Dermis microvascular lymphatic vessel endothelial cell (primary cell): Measurements from ENCODE around the gene CDK14. TPM values are rescaled to one million over a fixed set of nuclear protein-coding genes. Genes with fewer than 3 reads are reported as not detected.

ENCODE experiments used
- DNase-seq, 2 donors: peaks; one replicate each; pipeline versions ENCODE4 v3.0.0 to v3.0.0-alpha.2; 2010; ENCODE audit warnings: low read depth in 2 of 2
- total RNA-seq: library from RNA; depleted of rRNA; stranded (reverse); fragments of >200 nt; gene quantifications from 2 replicates; pipeline ENCODE4 v1.2.1, GENCODE V29; 2014

CDK14 gene
- total RNA-seq, 1 donor from 2014 or later = 1.2 TPM

DNA sequence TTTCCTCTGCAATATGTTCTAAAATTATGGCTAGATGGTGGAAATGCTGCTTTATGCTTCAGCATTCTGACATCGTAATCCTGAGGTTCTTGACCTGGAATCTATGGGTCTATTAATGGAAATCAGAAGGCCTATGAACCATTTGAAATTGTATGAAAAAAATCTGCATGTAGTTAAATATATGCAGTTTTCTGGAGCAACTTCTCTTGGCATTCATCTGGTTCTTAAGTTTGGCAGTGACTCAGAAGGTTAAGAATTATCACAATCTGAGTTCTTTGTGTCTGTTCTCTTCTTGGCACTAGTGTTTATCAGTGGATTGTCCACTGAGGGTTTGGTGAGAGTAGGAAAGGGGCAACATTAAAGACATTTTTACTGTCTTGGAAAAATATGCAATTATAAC, 597.0 kb downstream of the CDK14 start:
- DNase-seq = no peak

DNA sequence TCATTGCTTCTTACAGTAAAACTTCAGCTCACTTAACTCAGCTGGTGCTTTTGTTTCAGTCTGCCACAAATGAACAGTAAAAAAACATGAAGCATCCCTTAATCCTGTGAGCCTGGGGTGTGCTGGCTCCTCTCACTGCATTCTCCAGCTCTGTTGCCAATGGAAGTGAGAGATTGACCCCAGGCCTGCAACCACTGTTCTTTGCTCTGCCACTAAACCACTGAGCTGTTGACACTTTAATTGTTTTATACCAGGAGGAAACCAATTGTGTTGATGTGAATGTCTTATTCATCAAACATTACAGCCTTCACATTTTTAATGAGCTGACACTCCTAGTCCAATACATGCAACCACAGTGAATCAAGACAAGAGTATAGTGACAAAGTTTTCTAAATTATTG, 598.7 kb downstream of the CDK14 start:
- DNase-seq = no peak

GRCh38 chr7:91196058-91196457, 599.9 kb downstream of the CDK14 start:
- no peak for DNase-seq

GRCh38 chr7:91198371-91198770, 602.2 kb downstream of the CDK14 start:
- no peak for DNase-seq

GRCh38 chr7:91199601-91200000, 603.5 kb downstream of the CDK14 start:
- DNase-seq = no peak

GRCh38 chr7:91201442-91202113, 605.5 kb downstream of the CDK14 start:
- DNase-seq = no peak

GRCh38 chr7:91206361-91206960, 610.3 kb downstream of the CDK14 start:
- no peak for DNase-seq

- DNase-seq = no peak
Measured at GRCh38 chr7:91212582-91212981, 616.5 kb downstream of the CDK14 start.

- DNase-seq = no peak
Measured at GRCh38 chr7:91226411-91226810, 630.3 kb downstream of the CDK14 start.

GRCh38 chr7:91228327-91228726, 632.2 kb downstream of the CDK14 start:
- peak in 1 of 2 donors; percentile 25 for DNase-seq

- peak in 1 of 2 donors; percentile 10 for DNase-seq
Measured at GRCh38 chr7:91228927-91229558, 632.9 kb downstream of the CDK14 start.

DNA sequence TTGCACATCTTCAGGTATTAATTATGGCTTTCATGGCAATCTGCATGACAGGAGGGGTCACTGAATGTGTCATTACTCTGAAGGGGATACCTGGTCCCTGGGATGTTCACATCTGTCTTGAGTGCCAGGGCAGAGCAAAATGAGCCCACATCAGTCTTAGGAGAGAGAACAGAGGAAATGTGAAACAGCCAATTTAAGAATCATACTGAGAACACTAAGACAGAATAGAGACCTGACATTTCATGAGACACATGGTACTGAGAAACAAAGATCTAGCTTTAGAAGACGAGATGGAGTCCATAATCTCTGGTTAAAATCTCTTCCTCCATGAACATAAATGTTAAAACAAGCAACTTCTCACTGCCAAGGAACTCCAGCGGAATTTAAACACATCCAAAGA, 634.0 kb downstream of the CDK14 start:
- no peak for DNase-seq

DNA sequence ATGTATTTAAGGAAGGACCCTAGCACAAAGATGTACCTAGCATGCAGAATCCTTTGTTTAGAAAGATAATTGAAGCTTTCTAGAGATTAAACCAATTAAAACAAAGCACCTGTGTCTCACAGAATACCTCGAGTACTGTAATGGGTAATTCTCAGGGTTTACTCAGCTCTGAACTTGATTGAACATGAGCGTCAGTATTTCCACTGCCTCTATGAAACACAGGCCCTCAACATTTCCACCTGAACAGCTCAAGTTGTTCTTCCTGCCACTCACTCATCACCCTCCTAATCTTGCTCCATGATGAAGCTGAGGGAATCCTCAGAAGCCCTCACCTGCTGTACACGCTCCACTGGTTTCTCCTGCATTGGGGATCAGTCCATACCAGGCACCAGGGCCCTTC, 634.4 kb downstream of the CDK14 start:
- no peak for DNase-seq

DNA sequence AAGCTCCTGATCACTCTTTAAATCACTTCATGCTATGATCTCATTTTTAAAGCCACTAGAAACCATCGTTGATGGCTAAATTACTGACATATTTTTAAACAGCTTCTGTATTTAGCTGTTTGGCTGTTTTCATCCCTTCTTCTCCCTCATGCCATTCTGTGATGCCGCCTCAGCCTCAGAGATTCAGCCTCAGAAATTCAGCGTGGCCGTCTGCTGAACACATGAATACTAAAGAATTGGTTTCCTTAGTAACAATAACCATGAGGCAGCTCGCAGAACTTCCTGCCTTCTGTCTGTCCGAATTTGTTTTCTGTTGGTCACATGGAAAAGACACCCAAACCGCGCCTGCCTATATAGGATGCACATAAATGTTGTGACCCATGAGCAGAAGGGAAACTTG, 637.1 kb downstream of the CDK14 start:
- DNase-seq = peak in 1 of 2 donors; percentile 9

GRCh38 chr7:91235211-91235832, 639.2 kb downstream of the CDK14 start:
- DNase-seq = no peak

GRCh38 chr7:91239171-91239604, 643.1 kb downstream of the CDK14 start:
- DNase-seq = peak in 1 of 2 donors; percentile 57

DNA sequence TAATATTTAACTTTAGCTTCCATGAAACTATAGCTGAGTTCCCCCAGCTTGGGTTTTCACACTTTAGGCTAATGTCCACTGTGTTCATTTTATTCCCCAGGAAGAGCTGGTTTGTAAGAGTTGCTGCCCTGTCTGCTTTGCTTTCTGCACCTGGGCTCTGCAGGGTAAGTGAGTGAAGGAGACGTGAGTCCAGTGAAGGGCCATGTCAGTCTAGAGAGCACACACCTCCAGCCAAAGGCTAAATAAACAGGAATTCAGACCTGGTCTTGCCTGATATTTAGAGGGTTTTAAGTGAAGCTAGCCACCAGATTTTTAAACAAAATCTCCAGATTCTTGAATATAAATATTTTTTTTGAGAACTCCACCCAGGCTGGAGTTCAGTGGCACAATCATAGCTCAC, 643.7 kb downstream of the CDK14 start:
- no peak for DNase-seq

GRCh38 chr7:91240376-91240941, 644.3 kb downstream of the CDK14 start:
- DNase-seq = no peak

DNA sequence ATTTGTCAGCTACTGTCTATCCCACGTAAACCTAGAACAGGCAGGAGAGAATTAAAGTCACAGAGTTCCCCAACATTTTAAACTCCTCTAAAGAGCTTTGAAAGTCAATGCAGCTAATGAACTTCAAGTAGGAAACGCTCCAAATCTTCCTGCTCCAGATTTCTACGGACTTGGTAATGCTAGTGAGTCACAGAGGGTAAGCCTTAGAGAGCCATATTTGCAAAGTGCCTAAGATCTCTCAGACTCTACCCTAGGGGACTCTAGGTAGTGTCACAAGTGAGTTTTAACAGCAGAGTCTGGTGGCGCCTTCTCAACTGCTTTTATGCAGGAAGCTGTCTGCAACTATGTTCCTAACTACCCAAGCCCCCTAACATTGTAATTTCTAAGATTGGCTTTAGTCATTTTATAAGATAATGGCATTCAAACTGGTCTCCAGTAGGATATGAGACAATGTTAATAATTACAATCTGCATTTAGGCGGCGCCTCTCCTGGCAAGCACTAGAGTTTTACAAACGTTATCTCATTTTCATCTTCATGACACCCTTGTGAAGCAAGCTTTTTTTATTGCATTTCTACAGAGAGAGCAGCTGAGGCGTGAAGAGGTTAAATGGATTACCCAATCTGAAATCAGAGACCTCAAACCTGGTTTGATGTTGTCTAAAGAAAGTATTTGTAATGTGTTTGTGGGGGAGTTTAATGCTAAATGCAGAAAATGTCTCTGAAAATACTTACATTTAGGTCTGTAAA, 646.1 kb downstream of the CDK14 start:
- no peak for DNase-seq

DNA sequence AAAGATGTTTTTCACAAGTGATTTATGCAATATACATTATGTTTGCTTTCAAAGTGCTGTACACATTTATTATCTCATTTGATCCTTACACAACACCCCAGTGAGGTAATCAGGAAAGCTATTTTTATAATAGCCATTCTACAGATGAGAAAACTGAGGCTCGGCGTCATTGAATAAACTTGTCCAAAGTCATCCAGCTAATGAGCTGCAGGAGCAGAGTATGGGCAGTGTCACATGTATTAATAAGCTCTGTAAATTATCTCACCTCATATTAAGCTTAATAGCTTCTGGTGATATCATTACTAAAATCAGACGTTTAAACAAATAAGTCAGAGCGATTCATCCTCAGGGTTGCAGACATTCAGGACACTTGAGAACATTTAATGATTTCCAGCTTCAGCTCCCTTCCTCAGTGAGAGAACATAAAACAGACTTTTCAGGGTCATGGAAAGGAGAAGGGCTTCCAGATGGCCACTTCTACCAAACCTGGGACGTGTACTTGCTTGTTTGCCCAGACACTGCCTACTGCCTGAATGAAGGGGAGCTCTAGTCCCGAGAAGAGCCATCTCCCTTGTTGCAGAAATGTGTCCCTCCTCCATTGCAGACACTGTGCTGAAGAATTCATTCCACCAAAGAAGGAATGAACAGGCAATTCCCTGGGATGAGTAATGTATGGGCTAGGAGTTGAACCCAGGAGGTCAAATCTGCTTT, 647.6 kb downstream of the CDK14 start:
- no peak for DNase-seq

DNA sequence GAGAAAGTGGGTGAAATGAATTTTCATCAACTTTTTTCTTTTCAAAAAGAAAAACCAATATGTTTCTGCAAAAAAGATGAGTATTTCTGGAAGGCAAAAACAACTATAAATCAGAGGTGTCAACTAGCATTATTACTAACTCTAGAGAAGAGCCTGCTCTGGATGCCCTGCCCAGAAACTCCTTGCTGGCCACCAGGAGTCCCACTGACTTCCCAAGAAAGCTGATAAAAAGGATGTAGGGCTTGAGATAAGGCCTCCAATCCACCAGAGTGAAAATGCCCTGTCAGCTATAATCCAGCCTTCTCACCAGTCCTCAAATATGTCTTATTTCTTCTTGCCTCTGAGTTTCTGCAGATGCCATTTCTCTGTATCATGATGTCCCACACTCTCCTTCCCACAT, 651.4 kb downstream of the CDK14 start:
- no peak for DNase-seq
